GM19238 (cell line): ENCODE data around the gene DUSP22.

Experiments
- DNase-seq: peaks from one replicate; pipeline ENCODE4 v3.0.0; 2011; ENCODE audit warnings: low spot score; ENCODE audit not compliant: insufficient read length

The DUSP22 gene

GRCh38 chr6:296151-297122 lies 4.2 kb downstream of the DUSP22 start:
- DNase-seq, result no peak

GRCh38 chr6:297571-298232 lies 5.4 kb downstream of the DUSP22 start:
- no peak for DNase-seq

- DNase-seq, result no peak
Observed at GRCh38 chr6:298233-299103, 6.2 kb downstream of the DUSP22 start.

- no peak for DNase-seq
Observed at GRCh38 chr6:299104-299980, 7.1 kb downstream of the DUSP22 start.

- DNase-seq, result no peak
Observed at GRCh38 chr6:300026-300425, 7.7 kb downstream of the DUSP22 start.

GRCh38 chr6:300494-301198 lies 8.4 kb downstream of the DUSP22 start:
- no peak for DNase-seq

- DNase-seq, result no peak
Observed at GRCh38 chr6:301526-301925, 9.2 kb downstream of the DUSP22 start.

GRCh38 chr6:301929-302705 lies 9.8 kb downstream of the DUSP22 start:
- DNase-seq, result no peak

GRCh38 chr6:302760-303159 lies 10.5 kb downstream of the DUSP22 start:
- DNase-seq, result no peak

GRCh38 chr6:303263-303662 lies 11.0 kb downstream of the DUSP22 start:
- no peak for DNase-seq

- DNase-seq, result no peak
Observed at GRCh38 chr6:303948-304558, 11.8 kb downstream of the DUSP22 start.

- no peak for DNase-seq
Observed at GRCh38 chr6:304833-305370, 12.6 kb downstream of the DUSP22 start.

- DNase-seq, result peak; percentile 80
Observed at GRCh38 chr6:305371-306206, 13.3 kb downstream of the DUSP22 start.

GRCh38 chr6:306641-307061 lies 14.4 kb downstream of the DUSP22 start:
- no peak for DNase-seq

- DNase-seq, result no peak
Observed at GRCh38 chr6:307065-307814, 15.0 kb downstream of the DUSP22 start.

GRCh38 chr6:307874-308273 lies 15.6 kb downstream of the DUSP22 start:
- DNase-seq, result no peak

GRCh38 chr6:308307-308706 lies 16.0 kb downstream of the DUSP22 start:
- no peak for DNase-seq
